Neutrophil (primary cell): ENCODE data around the gene TMEM86B.

ENCODE experiments used
- H3K27ac ChIP-seq: fragments of 200-600 bp; sonication (generic); 2 replicates; pipeline ENCODE4 v1.5.1; 2016; ENCODE audit warnings: mild to moderate bottlenecking, moderate library complexity
- H3K27me3 ChIP-seq: fragments of 200-600 bp; sonication (generic); 2 replicates; pipeline ENCODE4 v1.6.0; 2016; ENCODE audit warnings: mild to moderate bottlenecking
- H3K36me3 ChIP-seq: fragments of 200-600 bp; sonication (generic); 2 replicates; pipeline ENCODE4 v1.5.1; 2017
- H3K4me1 ChIP-seq, 2 experiments: fragments of 200-600 bp in 1 of 2; sonication (generic) in 1 of 2; 1 replicate in 1 of 2; 2 replicates in 1 of 2; pipeline versions ENCODE4 v1.5.1 to v1.6.1; 2013 to 2016; ENCODE audit warnings: low read depth in 1 of 2, low read length in 1 of 2, mild to moderate bottlenecking in 1 of 2, moderate library complexity in 1 of 2; ENCODE audit not compliant: control insufficient read depth in 1 of 2, insufficient read depth in 1 of 2
- H3K4me3 ChIP-seq, 2 experiments: fragments of 200-600 bp in 1 of 2; sonication (generic) in 1 of 2; 1 replicate in 1 of 2; 2 replicates in 1 of 2; pipeline ENCODE4 v1.5.1; 2013 to 2016; ENCODE audit warnings: low read depth in 1 of 2, low read length in 1 of 2, mild to moderate bottlenecking in 1 of 2, moderate library complexity in 1 of 2
- H3K9me3 ChIP-seq: fragments of 200-600 bp; sonication (generic); 2 replicates; pipeline ENCODE4 v1.5.1; 2016
- CTCF ChIP-seq: fragments of 200-600 bp; sonication (generic); IDR thresholded peaks from 2 replicates; pipeline ENCODE4 v1.5.1; 2016; ENCODE audit warnings: antibody characterized with exemption

TMEM86B gene

DNA sequence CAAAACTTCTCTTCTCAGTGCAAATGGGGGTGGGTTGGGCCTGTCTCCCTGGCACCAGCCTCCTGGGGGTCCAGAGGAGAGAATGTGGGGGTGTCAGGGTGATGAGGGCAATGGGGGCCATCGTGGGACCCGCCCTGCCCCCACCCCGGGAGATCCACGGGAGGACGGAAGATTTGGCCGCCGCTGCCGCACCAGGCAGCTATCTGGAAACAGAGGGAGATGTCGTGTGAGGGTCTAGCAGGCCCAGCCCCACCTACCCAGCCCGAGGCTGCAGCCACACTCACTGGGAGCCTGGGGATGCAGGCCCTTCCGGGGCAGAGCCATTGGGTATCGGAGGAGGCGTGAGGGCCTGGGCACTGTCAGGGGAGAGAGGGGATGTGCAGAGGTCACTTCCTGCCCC, 1.8 kb upstream of the TMEM86B start:
- peaks cover 0 to 5% of the 10 kb centered on the region in 2 experiments for H3K4me1 ChIP-seq
- H3K27me3 ChIP-seq, result no peaks in the 10 kb centered on the region
- H3K27ac ChIP-seq, result no peak overlapping the region
- peaks cover 100% of the 10 kb centered on the region for H3K36me3 ChIP-seq
- no peak for TF ChIP-seq CTCF
- H3K4me3 ChIP-seq, result no peak overlapping the region
- H3K9me3 ChIP-seq, result no peaks in the 10 kb centered on the region

GRCh38 chr19:55229789-55230182, 1.2 kb upstream of the TMEM86B start:
- Histone ChIP-seq H3K27me3 (no peaks in the 10 kb centered on the region), H3K4me3 (no peak overlapping the region), H3K27ac (no peak overlapping the region), H3K9me3 (no peaks in the 10 kb centered on the region), H3K4me1 (peaks cover 0 to 5% of the 10 kb centered on the region in 2 experiments), H3K36me3 (peaks cover 96% of the 10 kb centered on the region)
- TF ChIP-seq CTCF, result no peak

- H3K4me1 ChIP-seq, result peaks cover 0 to 5% of the 10 kb centered on the region in 2 experiments
- H3K27ac ChIP-seq, result no peak overlapping the region
- H3K36me3 ChIP-seq, result peaks cover 95% of the 10 kb centered on the region
- H3K4me3 ChIP-seq, result no peak overlapping the region
- H3K27me3 ChIP-seq, result no peaks in the 10 kb centered on the region
- no peaks in the 10 kb centered on the region for H3K9me3 ChIP-seq
- TF ChIP-seq CTCF, result no peak
Observed at GRCh38 chr19:55229145-55229788, 704 bp upstream of the TMEM86B start.

GRCh38 chr19:55228015-55228391, 560 bp downstream of the TMEM86B start:
- peaks cover 95% of the 10 kb centered on the region for H3K36me3 ChIP-seq
- H3K27ac ChIP-seq, result no peak overlapping the region

GRCh38 chr19:55227241-55228014, 1.1 kb downstream of the TMEM86B start:
- Histone ChIP-seq H3K4me1 (peaks cover 0 to 5% of the 10 kb centered on the region in 2 experiments), H3K27ac (no peak overlapping the region), H3K36me3 (peaks cover 95% of the 10 kb centered on the region), H3K9me3 (no peaks in the 10 kb centered on the region), H3K4me3 (no peak overlapping the region), H3K27me3 (no peaks in the 10 kb centered on the region)
- no peak for TF ChIP-seq CTCF

More at GRCh38 chr19:55228015-55228391, 560 bp downstream of the TMEM86B start:
- Histone ChIP-seq H3K4me3 (no peak overlapping the region), H3K9me3 (no peaks in the 10 kb centered on the region), H3K27me3 (no peaks in the 10 kb centered on the region), H3K4me1 (peaks cover 0 to 5% of the 10 kb centered on the region in 2 experiments)
- TF ChIP-seq CTCF, result no peak
